ENCODE data around the gene WDCP.

- TF ChIP-seq CTCF (IDR thresholded peaks at IDR 0.05): no peak
- no peak for TF ChIP-seq POLR2AphosphoS5 (IDR thresholded peaks at IDR 0.05; ENCODE audit: insufficient read depth in 1 of 2, low read depth in 1 of 2)
Observed at GRCh38 chr2:24022975-24023575, 24.1 kb downstream of the WDCP start.

All from vagina (tissue), 2 donors.